Bladder microvascular endothelial cell (primary cell): ENCODE measurements around the gene ENTPD6. TPM values are rescaled to one million over a fixed set of nuclear protein-coding genes. Genes with fewer than 3 reads are reported as not detected.

Experiments
- total RNA-seq: library from RNA; depleted of rRNA; stranded (reverse); fragments of >200 nt; gene quantifications from 2 replicates; pipeline ENCODE4 v1.2.3, GENCODE V29; 2014

Gene ENTPD6
- total RNA-seq: 40.0 and 67.7 TPM in 2 replicates

GRCh38 chr20:25195014-25195961 is at the start of gene ENTPD6:
ENTPD6 (plus strand) TSS chr20:25195712; CDS start chr20:25206537, 10,825 bp downstream.

GRCh38 chr20:25247956-25248785 is 52.7 kb downstream of the ENTPD6 start, which contains the start of gene PYGB:
PYGB (plus strand) TSS chr20:25248085; CDS start chr20:25248179, 94 bp downstream.

Other genes starting within 250 kb of the ENTPD6 start
- gene CST7, start 246.4 kb upstream of the ENTPD6 start, total RNA-seq: not detected in 2 replicates
- 71.9 and 108 TPM in 2 replicates for gene APMAP, start 203.0 kb upstream of the ENTPD6 start, total RNA-seq
- 15.2 and 24.8 TPM in 2 replicates for gene ACSS1, start 137.6 kb upstream of the ENTPD6 start, total RNA-seq
- gene VSX1, start 113.6 kb upstream of the ENTPD6 start, total RNA-seq: not detected in 2 replicates
- 58.1 and 101 TPM in 2 replicates for gene PYGB, start 52.4 kb downstream of the ENTPD6 start, total RNA-seq
- gene ABHD12, start 195.1 kb downstream of the ENTPD6 start, total RNA-seq: 23.6 and 39.0 TPM in 2 replicates
- gene GINS1, start 212.0 kb downstream of the ENTPD6 start, total RNA-seq: 8.8 and 14.9 TPM in 2 replicates